ENCODE results near the gene SRGAP1.
"Not testable (repeated sequence)": the region's sequence is repeated elsewhere in the genome, so short reads cannot be mapped to it uniquely, and the experiment has no call there.

The SRGAP1 gene

DNA sequence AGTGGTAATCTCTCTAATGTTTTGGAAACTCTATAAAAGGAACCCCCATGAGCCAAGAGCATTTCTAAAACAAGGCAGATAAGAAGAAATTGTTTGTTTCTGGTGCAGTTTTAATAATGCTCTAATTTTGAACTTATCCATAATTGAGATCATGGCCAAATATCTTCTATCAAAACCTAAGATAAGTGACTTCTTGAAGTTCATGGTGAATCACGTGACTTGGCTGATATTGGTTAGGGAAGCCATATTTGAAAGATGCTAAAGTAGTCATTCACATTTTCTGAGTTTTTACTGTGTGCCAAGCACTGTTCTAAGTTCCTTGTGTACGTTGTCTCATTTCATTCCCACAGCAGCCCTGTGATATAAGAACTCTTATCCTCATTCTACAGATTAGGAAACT, 219.7 kb downstream of the SRGAP1 start:
- TF ChIP-seq, protein P1, sequence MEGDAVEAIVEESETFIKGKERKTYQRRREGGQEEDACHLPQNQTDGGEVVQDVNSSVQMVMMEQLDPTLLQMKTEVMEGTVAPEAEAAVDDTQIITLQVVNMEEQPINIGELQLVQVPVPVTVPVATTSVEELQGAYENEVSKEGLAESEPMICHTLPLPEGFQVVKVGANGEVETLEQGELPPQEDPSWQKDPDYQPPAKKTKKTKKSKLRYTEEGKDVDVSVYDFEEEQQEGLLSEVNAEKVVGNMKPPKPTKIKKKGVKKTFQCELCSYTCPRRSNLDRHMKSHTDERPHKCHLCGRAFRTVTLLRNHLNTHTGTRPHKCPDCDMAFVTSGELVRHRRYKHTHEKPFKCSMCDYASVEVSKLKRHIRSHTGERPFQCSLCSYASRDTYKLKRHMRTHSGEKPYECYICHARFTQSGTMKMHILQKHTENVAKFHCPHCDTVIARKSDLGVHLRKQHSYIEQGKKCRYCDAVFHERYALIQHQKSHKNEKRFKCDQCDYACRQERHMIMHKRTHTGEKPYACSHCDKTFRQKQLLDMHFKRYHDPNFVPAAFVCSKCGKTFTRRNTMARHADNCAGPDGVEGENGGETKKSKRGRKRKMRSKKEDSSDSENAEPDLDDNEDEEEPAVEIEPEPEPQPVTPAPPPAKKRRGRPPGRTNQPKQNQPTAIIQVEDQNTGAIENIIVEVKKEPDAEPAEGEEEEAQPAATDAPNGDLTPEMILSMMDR (IDR thresholded peaks at IDR 0.05; ENCODE audit: extremely low read depth, missing control alignments), result no peak
- no peak for DNase-seq (ENCODE audit: low spot score)

DNA sequence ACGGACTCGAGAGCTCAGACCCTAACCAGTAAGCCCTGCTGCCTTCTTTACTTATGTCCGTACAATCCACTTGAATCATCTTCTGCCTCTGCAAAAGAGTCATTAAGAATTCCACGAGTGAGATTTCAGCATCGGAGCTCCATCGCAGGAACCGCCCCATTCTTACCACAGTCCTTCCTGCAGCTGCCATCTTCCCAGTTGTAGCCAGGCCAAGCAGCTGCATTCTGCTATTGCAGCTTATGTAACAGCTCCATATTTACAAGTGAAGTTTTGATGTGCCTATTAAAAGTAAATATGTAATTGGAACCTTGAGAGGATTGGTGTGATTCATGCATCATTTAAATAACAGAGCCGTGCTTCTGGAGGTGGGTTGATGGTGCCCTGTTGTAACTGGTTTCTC, 220.2 kb downstream of the SRGAP1 start:
- TF ChIP-seq, protein P1 (IDR thresholded peaks at IDR 0.05; ENCODE audit: extremely low read depth, missing control alignments), result no peak
- no peak for DNase-seq (ENCODE audit: low spot score)

DNA sequence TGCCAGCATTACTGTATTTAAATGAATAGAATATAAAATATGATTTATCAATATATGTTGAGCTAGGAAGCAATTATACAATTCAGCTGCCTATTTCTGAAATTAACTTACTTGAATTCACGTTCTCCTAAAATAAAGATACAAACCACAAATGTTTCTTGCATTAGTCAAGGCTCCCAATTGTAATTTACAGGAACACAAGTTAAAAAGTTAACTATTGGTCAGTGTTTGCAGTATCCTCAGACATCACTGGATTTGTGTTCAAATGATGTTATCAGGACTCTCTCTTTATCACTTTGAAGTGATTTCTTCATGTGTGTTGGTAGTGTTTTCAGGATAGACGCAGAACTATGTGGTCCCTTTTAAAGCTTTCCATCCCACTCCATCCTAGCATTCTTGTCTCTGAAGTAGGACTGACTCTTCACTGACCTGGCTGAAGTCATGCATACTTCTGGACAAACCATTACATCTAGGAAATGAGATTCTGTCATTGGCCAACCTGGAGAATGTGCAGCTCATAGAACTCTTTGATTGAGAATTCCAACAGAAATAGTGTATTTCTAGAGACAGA, 221.5 kb downstream of the SRGAP1 start:
- no peak for DNase-seq (ENCODE audit: low spot score)
- TF ChIP-seq, protein P1 (IDR thresholded peaks at IDR 0.05; ENCODE audit: extremely low read depth, missing control alignments), result no peak

DNA sequence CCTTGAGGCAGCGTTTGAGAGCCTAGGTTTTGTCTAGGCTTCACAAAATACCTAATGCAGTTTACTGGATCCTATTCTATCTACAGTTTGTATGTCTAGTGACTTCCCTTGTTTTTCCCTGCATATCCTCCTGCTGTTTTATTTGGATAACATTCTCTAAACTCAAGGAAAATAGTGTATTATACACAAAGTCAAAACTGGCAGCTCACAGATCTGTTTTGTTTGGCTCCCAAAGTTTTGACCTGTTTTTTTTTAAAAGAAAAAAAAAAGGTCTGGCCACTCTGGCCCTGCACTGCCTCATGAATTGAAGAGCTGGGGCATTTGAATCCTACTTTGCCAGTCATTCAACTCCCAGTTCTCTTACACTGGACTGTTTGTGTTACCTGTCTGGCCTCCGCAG, 222.3 kb downstream of the SRGAP1 start:
- DNase-seq (ENCODE audit: low spot score), result no peak
- TF ChIP-seq, protein P1 (IDR thresholded peaks at IDR 0.05; ENCODE audit: extremely low read depth, missing control alignments), result no peak

DNA sequence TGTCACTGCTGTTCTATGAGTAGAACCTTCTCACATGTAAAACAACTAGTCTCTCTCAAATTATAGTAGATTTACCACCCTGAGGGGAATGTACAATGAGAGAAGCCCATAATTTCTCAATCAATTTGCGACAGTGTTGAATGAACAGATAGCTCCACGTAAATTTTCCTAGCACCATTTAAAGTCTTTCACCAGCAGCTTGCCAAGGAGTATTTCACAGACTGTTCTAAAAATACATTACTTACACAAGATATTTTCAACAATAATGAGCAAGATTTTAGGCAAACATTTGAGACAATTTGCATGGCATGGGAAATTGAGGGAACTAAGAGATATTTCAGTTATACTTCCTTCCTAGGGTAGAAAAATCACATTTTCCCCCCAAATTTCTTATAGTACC, 226.0 kb downstream of the SRGAP1 start:
- DNase-seq (ENCODE audit: low spot score), result no peak

DNA sequence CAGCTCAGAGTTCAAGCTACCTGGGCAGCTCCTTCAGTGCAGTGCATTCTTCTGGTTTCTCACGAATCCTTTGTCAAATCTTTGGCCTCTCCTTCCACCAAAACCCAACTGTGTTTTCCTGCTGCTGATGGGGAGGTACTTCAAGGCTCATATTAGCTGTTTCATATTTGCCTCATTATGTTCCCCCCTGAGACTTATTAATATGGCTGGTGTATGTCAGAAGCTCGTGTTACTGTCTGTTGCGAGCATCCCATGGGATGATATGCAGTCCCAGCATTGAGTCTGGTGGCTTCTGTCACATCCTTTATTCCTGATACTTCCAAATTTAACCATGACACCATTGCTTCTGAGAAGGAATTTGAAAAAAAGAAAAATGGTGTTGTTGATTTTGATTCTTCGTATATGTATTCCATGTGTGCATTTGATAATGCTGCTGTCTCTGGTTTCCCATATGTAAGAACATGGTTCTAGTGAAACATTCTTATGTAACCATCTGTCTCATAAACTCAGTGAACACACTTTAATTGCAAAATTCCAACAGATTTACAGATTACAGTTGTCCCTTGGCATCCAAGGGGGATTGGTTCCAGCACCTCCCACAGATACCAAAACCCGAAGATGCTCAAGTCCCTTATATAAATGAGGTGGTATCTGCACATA, 228.5 kb downstream of the SRGAP1 start:
- TF ChIP-seq, protein P1 (IDR thresholded peaks at IDR 0.05; ENCODE audit: extremely low read depth, missing control alignments), result no peak
- no peak for DNase-seq (ENCODE audit: low spot score)

More for the DNA sequence above, 226.0 kb downstream of the SRGAP1 start:
- TF ChIP-seq, protein P1 (IDR thresholded peaks at IDR 0.05; ENCODE audit: extremely low read depth, missing control alignments), result no peak

DNA sequence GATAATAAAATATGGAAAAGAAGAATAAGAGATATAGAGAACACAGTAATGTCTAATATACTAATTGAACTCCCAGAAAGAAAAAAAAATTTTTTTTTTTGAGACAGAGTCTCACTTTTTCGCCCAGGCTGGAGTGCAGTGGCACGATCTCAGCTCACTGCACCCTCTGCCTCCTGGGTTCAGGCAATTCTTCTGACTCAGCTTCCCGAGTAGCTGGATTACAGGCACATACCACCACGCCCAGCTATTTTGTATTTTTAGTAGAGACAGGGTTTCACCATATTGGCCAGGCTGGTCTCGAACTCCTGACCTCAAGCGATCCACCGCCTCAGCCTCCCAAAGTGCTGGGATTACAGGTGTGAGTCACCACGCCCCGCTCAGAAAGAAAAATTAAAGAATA, 232.1 kb downstream of the SRGAP1 start:
- DNase-seq (ENCODE audit: low spot score), result not testable (repeated sequence)

DNA sequence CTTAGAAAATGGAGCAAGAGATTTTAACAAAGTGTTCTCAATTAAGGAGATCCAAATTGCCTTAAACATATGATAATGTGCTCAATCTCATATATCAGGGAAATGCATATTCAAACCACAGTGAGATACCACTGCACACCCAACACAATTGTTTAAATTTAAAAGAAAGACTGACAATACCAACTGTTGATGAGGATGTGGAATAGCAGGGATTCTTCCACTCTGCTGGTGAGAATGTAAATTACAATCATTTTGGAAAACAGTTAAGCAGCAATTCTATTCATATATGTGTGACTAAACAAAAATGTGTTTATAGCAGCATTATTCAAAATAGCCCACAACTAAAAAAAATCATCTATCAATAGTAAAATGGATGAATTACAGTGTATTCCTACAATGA, 233.4 kb downstream of the SRGAP1 start:
- TF ChIP-seq, protein P1 (IDR thresholded peaks at IDR 0.05; ENCODE audit: extremely low read depth, missing control alignments), result no peak
- no peak for DNase-seq (ENCODE audit: low spot score)
